ENCODE measurements around the gene EN2.
"Not testable (repeated sequence)": the region's sequence is repeated elsewhere in the genome, so short reads cannot be mapped to it uniquely, and the experiment has no call there.

Gene EN2

DNA sequence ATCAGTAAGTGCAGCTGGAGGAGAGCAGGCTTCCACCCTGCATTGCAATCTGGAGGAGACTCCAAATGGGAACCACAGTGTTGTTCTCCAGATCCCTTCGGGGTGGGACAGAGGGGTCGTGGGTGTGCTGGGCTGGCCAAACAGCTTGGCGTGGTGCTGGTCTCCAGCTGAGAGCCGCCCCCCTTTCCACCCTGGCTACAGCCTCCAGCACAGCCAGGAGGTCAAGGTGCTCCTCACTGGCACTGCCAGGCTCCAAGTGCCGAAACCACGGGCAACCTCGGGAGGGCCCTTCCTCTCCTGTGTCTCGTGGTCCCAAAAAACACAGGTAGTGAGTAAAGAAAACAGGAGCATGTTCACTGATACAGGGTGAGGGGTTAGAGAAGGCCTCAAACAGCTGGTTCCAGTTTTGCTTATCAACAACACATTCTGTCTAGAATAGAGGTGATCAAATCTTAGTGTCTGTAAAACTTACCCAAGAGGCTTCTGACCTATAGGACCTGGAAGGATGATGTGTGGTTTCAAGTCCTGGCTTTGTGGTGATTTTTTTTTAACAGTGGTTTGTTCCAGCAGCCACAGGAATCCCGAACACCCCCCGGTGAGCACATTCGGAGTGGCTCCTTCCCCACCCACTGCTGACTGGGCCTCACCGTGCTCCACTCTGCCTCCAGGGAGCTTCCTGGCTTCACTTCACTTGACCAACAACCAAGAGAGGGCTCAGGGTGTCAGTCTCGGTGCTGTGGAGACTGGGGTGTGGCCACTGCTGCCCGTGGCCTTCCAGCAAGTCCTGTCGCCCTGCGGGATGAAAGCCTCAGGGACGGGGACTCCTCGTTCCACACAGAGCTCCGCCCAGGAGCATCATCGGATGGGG, 31.2 kb upstream of the EN2 start:
- no peak for DNase-seq

DNA sequence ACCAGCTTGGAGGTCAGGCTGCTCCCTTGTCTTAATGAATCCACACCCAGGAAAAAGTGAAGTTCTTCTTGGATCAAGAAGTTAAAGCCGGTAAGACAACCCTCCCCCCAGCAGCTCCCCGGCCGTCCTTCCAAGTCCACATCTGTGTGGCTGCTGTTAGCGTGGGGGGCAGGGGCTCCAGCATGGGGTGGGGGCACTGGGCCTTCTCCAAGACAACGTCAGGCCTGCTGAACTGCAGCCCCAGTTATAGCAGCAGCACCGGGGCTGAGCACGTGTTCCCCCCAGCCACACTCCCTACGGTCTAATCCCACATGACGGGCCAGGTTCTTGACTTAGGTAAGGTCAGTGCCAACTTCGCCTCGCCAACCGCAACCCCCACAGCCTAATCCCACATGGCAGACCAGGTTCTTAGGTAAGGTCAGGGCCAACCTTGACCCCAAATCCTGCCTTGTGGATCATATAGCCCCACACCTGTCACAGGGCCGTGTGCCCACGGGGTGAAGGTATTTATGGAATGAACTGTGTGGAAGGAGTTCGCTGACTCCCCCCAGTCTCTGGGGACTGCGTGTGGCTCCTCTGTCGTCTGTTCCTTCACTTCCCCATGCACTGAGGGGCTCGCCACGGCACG, 30.4 kb upstream of the EN2 start:
- DNase-seq: no peak

DNA sequence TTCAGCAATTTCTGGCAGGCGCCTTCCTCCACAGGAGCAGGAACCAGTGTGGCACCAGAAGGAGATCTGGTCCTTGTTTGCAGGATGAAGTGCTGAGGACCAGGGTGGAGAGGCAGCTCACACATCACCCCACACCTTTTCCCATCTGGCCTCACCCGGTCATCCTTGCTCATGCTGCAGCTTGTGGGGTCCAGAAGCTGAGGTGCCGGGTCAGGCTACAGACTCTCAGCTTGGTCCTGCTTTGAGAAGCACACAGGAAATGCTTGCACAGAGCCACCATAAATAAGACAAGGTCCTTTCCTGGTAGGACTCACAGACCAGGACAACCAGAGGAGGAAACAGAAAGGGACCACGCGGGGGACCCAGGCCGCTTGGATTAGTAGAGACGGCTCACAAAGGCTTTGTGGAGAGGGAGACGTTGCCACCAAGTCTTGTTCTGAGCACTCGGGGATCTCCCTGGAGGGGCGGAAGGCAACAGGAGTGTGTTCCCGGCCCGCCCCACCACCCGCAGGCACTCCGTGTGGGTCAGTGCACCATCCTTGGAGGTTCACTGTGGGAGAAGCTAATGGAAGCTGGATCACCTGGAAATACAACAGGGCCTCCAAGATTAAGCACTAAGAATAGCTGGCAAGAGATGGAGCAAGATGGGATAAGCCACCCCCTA, 29.6 kb upstream of the EN2 start:
- no peak for DNase-seq

DNA sequence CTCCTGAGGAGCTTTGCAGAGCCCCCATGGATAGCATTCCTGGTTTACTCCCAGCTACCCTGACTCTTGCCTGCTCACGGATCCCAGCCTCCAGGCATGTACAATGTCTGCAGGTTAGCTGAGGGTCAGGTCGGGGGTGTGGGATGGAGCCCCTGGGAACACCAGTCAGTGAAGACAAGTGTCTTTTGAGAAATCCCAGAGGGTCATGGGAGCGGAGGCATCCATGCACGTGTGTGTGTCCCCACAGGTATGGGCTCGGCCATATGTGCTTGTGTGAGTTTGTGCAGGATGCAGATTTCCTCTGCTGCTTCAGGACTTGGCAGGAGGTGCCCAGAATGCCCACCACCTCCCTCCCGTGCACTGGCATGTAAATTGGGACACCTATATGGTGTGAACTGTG, 28.3 kb upstream of the EN2 start:
- no peak for DNase-seq

DNA sequence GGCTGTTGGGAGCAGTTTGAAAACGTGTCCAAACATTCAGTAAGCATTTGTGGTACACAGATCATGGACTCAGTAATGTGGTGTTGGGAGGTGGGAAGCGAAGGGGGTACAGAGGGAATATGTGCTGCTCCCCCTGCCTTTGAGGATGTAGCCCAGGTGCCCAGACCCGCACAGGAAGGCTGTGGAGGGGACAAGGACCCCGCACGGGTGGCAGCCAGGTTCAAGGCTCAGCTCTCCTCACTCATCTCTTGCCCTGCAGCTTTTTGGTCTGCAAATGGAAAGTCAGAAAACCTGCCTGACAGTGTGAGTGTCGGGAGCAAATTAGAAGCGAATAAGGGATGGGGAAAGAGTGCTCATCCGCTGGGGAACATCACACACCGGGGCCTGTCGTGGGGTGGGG, 27.3 kb upstream of the EN2 start:
- no peak for DNase-seq

DNA sequence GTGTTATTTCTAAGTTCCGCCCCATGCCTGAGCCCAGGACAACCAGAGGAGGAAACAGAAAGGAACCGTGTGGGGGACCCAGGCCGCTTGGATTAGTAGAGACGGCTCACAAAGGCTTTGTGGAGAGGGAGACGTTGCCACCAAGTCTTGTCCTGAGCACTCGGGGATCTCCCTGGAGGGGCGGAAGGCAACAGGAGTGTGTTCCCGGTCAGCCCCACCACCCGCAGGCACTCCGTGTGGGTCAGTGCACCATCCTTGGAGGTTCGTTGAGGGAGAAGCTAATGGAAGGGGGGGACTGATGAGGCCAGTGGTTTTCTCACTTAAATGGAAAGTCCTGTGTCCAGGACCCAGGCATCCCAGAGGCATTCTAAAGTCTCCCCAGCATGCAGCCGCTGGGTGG, 26.7 kb upstream of the EN2 start:
- no peak for DNase-seq

DNA sequence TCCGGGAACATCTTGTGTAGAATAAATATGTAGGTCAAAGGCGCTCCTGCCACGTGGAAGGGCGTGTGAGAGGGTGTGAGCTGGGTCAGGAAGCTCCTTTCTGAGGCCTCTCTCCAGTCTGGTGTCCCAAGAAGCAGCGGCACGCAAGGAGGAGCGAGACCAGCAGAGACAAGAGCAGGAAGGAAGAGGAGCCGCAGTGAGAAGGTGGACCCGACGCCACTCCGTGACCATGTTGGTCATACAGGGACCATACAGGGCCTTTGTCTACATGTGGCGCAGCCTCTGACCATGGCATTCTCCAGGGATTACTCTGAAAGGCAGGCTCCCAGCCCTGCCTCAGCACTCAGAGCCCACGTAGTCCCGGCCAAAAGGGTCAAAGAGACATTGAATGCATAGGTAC, 26.2 kb upstream of the EN2 start:
- no peak for DNase-seq

DNA sequence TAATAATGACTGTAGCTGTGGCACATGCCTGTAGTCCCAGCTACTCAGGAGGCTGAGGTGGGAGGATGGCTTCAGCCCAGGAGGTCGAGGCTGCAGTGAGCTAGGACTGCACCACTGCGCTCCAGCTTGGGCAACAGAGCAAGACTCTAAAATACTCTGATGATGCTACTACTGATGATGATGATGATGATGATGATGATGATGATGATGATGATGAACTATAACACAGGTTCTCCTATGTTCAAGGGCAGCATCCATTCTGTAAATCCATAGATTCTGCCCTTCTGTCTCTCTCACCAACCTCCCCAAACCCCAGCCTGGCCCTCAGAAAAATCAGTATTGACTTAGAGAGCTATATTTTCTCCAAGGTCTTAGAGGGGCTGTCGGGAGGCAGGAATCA, 22.8 kb upstream of the EN2 start:
- no peak for DNase-seq

DNA sequence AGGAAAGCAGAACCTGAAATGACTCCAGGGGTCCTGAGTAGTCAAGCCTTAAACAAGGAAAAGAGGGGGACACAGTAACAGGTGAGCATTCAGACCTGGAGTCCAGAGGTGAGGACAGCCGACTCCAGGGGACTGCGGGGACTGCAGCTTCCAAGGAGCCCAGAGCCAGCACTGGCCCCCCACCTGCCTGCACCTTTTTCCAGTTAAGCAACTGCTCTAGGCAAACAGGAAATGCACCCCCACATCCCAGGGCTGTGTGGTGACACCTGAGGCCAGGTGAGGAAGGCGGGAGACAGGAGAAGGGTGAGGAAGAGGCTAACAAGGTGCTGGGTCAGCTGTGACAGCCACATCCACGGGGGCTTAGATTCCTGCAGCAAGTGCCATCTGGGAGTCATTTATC, 20.1 kb upstream of the EN2 start:
- no peak for DNase-seq

DNA sequence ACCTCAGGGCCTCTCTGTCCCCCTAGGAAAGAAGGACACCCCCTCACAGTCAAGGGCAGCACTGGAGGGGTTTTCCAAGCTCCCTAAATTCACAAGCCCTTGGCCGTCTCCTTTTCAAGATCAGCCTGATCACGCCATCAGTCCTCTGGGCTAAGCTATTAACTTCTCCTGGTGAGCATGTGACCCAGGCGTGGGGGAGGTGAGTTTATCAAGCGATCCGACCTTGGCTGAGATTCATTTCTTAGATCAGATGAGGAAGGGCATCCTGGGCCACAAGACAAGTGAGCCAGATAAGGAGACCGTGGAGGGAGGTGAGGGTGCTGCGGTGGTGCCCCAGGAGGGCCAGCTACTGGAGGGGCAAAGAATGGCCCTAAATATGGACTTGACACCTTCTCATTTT, 19.2 kb upstream of the EN2 start:
- no peak for DNase-seq

DNA sequence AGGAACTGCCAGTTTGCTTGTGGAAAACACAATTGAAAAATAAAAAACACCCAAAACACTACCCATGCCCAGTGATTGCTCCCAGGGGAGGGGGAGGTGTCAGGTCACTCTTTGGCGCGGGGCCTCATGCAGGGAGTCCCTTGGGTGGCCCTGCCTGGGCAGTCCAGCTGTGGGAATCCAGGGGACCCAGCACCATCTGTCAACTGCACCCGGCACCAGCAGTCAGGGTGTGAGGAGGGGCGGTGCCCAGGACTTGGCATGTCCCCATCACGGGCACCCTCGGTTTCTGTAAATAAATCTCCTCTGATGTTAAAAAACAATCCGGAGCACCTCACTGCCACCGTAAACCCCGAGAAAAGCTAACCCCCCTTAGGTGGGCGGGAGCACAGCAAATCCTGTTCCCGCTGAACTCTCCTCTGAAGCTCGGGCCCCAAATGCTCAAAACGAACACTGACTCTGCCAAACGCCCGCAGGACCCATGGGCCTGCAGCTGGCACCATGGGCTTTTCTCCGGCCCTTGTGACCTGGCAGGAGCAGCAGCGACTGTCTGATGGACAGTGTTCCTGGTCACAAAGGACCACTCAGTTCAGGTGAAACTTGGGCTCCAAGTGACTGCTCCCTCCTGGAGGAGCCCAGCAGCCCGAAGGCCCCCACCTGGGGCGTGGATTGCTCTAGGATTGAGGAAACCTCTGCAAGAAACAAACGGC, 18.5 kb upstream of the EN2 start:
- DNase-seq: no peak

DNA sequence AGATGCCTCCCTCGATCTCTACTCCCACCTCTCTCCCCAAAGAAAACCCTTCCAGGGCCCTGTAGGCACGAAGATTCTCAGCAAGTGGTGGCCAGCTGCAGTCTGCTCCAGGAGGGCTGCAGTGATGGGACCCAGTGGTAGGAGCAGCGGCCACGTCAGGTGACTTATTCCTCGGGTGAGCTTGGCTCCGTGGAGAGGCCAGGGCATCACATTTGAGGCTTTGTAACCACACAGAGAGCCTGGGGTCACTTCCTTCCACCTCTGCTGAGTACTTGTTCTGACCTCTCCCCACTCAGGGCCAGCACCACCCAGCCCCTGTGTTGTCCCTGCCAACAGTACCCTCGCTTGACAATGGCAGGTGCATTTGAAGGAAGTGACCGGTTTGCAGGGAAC, 17.9 kb upstream of the EN2 start:
- DNase-seq: no peak

DNA sequence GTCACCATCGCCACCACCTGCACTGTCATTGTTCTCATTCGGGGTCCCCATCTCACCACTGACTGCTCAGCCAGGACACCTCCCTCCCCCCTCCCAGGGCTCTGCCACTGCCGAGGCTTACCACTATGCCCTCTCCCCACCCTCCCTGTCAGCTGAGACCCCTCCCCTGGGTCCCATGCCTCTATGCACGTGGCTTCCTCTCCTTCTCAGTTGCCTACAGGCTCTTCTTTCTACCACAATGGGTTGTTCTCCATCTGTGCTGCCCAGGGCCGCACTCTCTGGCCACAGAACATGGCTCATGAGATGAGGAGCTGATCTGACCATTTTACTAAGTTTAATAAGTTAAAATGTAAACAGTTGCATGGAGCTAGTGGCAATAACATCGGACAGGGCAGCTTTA, 16.1 kb upstream of the EN2 start:
- no peak for DNase-seq

DNA sequence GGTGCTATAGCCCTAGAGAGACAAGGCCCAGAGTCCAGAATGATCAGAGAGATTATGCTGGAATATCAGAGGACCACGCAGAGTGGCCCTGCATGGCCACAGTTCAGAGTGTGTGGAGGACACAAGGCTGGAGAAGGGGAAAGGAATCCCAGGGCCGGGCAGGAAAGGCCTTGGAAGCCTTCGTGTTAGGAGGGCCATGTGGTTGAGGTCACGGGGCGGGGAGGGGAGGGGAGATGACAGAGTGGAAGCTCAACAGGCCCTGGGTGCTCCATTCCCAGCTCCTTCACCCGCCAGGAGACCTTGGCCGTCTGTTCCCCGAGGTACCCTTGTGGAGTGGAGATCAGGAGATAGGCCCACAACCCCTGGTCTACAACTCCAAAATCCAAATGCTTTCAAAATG, 13.2 kb upstream of the EN2 start:
- no peak for DNase-seq

DNA sequence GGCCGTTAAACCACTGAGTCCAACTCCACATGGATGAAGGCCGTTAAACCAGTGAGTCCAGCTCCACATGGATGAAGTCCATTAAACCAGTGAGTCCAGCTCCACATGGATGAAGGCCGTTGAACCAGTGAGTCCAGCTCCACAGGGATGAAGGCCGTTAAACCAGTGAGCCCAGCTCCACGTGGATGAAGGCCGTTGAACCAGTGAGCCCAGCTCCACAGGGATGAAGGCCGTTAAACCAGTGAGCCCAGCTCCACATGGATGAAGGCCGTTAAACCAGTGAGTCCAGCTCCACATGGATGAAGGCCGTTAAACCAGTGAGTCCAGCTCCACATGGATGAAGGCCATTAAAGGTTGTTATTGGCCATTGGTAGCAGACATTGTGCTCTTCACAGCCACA, 12.3 kb upstream of the EN2 start:
- DNase-seq: not testable (repeated sequence)

DNA sequence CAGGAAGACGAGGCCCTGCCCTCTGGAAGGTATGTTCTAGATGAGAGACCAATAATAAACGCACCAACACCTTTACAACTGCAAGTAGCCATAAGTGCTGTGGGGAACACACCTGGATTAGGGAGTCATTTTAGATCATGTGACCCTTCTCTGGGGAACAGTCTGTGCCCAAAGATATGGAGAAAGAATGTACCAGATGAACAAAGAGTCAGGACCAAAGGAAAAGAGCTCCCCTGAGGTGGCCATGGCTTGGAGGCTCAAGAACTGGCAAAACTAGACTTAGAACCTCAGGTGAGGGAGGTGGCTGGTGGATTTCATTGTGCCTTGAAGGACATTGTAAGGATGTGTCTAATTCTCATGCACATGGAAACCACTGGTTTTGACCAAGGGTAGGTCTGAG, 10.3 kb upstream of the EN2 start:
- DNase-seq: no peak

DNA sequence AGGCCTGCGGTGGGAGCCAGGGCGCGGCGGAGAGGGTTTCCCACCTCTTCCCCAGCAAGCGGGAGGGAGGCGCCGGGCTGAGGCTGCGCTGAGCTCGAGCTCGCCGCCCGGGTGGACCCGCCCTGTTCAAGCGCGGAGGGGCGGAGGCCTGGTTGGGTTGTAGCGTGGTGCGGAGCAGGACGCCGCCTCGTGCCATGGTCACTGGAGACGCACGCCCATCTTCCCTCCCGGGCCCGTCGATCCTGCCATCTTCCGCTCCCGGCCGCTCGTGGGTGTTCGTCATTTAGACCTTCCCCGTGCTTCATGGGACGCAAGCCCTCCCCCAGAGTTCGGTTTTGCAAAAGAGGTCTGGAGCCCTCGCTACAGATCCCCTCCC, 9.3 kb upstream of the EN2 start:
- DNase-seq: no peak

DNA sequence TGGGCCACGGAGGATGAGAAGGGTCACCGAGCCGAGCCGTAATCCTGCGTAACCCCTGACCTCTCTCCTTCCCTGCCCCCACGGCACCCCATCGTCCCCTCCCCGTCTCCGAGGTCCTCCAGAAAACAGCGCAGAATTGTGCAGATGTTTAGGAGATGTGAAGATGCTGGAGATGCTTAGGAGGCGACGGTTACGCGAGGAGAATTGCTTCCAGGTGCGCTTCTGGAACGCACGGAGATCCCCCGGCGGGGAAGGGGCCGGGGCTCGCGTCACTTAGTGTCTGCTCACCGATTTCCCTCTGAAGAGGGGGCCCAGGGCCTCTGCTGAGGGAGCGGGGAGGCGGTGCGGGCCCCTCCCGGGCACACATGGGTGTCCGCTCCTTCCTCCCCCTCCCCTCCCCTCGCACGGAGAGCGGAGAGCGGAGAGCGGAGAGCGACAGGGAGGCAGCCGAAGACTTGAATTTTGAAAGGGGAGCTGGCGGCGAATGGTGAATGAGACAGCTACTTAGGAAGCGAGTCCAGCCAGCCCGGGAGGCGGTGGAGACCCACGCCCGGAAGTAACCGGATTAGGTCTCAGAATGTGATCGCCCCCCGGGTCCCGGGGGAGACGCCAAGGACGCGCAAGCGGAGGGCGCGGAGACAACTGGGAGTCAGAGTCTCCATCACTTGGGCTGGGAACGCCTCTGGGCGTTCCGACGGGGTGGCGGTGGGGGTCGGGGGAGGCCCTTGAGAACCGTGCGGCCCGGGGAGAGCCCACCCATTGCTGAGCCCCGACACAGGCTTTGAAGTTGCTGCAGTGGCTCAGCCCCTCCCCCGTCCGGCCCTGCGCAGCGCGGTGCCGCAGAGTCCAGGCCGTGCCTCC, 8.7 kb upstream of the EN2 start:
- no peak for DNase-seq

DNA sequence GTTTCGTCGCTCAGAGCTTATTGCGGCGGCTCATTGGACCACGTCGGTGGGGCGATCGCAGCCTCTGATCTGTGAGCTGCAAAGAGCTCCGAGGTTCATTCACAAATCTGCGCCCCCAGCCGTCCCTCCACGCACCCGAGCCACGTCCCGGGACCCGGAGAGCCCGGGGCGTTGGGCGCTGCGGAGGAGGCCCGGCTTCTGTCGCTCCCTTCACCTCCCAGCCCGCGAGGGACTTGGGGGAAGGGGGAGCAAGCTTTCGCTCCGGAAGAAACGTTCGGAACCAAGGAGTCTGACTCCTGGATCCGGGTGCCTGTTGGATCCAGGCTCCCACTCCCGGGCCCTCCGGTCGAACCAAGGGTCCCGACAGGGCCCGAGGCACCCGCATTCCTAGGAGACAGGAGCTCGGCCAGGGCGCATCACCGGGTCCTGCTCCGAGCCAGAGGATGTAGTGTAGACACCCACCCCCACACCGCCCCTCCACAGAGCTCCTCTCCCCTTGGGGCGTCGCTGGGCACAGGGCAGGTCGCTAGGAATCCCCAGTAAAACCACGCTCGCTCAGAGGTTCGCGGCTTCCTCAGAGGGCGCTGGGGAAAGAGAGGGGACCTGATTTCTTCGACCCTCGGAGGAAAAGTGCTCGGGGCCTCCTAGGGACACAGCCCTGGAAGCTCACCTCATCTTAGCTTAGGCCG, 7.9 kb upstream of the EN2 start:
- no peak for DNase-seq

DNA sequence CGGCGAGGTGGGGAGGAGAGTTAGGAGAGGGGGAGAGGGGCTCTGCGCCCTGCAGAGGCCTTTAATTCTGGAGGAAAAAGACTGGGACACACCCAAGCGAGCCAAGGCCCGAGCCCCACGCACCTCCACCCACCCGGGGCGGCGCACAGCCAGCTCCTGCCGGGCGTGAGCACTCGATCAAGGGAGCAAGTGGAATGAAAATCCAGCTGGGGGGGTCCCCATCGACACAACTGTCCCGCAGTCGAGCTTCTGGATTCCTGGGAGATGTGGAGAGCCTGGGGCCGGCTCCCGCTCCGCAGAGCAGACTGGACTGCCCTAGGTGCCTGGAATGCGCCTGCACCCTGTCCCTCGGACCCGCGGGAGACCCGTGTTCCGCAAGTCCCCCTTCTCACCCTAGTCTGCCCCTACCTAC, 7.4 kb upstream of the EN2 start:
- DNase-seq: no peak

DNA sequence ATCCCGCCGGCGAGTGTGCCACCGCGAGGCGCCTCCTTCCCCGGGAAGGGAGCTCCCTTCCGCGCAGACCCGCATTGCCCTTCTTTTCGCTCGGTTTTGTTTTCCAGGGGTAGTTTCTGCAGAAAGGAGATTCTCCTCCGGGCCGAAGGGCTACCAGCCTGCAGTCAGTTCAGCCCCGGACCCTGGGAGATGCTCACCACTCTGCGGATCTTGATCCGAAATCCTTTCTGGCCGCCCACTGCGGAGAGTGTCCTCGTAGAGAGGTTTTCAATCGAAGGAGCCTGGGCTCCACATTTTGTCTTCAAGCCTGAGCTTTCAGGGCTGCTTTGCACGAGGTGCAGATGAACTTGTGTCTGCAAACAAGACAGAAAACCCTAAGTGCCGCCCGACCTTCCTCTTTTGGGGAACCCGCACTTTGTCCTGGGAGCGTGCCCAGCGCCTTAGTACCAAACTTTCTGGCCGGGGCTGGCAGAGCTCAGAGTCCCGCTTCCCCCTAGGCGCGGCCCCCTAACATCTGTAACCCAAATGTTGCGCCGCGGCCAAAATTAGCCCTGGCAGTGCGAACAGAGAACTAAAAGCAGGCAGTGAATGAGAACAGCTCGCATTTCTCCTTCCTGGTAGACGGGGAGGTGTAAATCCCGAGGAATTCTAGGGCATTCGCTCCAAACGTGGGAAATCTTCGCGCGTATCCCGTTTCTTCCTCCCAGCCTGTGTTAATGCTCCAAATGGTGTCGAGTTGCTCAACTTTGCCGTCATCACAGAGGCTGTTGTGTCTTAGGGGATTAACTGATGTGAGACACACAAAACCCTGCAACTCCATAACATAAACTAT, 6.7 kb upstream of the EN2 start:
- no peak for DNase-seq

All from NCI-H2081 treated with DMSO at 0.1 percent for 48 hours (cell line).